CD1c-positive myeloid dendritic cell (primary cell): ENCODE results near the gene LENG9.
"Not testable (repeated sequence)": the region's sequence is repeated elsewhere in the genome, so short reads cannot be mapped to it uniquely, and the experiment has no call there.

Experiments used
- DNase-seq: peaks from one replicate; pipeline ENCODE4 v3.0.0-alpha.2; 2016; ENCODE audit errors: extremely low spot score

LENG9 gene

DNA sequence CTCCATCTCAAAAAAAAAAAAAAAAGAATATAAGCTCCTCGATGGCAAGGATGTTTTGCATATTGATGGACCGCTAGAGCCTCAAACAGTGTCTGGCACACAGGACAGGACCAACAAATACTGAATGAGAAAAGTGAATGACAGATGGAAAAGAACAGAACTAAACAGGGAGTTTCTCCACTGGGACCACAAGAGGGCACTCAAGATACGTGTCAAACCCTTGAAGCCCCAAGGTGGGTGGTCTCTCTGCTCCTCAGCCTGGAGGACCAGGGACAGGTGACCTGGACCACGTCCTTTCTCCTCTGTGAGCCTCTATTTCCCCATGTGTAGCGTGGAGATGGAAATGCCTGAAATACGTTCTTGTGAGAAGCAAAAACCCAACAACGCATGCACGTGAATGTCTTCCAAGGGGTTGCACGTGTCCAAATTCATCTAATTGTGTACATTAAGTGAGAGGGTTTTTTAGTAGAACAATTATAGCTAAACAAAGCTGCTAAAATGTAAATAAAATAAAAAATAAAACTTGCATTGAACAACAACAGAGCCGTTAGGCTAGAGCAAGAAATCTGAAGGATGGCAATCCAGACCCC lies 15.2 kb upstream of the LENG9 start:
- peak; percentile 58 for DNase-seq

GRCh38 chr19:54477650-54478049 lies 14.1 kb upstream of the LENG9 start:
- DNase-seq, result peak; percentile 26

- DNase-seq, result no peak
Observed at GRCh38 chr19:54475706-54476105, 12.1 kb upstream of the LENG9 start.

DNA sequence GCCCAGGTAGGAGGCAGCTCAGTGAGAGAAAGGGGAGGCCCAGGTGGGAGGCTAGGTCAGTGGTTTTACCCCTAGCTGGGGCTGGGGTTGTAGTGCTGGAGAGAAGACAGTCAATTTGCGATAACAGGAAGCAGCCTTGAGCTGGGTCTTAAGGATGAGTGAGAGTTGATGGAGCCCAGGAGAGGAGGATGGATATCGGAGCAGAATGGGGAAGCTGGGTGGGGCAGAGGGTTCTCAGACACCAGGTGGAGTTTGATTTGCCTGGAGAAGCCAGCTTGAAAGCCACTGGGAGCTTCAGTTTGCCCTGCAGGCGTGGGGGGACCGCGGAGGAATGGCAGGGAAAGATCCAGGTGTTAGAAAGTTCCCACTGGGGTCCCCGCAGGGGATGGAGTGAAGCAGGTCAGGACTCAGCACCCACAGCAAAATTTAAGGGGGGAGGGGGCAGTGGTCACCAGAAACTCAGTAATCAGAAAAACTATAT lies 10.4 kb upstream of the LENG9 start:
- DNase-seq, result no peak

- peak; percentile 72 for DNase-seq
Observed at GRCh38 chr19:54473071-54473891, 9.7 kb upstream of the LENG9 start, which contains the start of gene CDC42EP5. TSS of gene CDC42EP5 (minus strand) at chr19:54473296. CDS start at chr19:54465547, 7,749 bp downstream.

DNA sequence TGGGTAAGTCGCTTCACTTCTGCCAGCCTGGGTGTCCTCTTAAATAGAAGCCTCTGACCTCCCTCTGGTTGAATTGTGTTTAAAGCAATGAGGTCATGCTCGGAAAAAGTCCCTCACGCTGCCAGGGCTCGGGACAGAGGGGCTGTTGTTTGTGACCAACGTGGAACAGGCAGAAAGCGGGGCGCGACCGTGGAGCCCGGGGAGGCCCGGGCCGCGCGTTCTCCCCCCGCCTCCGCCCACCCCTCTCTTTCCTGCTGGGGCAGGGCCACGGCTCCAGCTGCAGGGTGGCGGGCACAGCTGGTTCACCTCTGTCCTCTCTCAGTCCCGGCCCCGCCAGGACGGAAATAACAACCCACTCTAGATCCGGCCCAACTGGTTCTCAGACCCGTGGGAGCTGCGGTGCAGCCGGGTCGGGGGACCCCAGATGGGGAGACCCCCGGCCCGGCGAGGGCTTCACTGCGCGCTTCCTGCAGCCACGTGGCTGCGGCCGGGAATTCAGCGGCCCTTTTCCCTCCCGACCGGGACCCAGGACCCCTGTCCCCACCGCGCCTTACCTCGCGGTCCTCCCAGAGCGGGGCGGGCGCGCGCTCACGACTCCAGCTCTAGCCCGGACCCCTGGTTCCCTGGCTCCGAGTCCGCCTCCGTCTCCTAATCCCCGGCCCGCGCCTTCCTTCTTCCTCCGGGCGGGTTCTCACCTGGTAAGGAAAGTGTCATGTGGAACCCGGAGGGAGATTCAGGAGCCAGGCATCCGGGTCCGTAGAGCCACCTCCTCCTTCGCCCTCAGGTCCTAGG lies 7.6 kb upstream of the LENG9 start:
- DNase-seq, result no peak

DNA sequence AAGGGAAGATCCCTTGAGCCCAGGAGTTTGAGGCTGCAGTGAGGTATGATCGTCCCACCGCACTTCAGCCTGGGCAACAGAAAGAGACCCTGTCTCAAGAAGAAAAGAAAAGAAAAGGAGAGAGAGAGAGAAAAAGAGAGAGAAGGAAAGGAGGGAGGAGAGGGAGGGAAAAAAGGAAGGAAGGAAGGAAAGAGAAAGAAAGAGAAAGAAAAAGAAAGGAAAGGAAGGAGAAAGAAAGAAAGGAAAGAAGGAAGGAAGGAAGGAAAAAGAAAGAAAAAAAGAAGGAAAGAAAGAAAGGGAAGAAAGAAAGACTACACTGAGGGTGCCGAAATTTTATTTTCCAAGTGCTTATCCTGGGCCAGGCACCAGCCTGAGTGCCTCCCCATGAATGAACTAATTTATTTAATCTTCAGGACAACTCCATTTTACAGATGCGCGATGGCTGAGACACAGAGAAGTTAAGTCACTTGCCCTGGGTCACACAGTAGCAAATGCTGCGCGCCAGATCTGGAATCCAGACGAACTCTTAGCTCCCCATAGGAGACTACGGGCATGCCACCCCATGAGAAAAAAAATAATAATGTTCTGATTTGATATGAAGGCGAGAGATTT lies 6.8 kb upstream of the LENG9 start:
- DNase-seq, result no peak

DNA sequence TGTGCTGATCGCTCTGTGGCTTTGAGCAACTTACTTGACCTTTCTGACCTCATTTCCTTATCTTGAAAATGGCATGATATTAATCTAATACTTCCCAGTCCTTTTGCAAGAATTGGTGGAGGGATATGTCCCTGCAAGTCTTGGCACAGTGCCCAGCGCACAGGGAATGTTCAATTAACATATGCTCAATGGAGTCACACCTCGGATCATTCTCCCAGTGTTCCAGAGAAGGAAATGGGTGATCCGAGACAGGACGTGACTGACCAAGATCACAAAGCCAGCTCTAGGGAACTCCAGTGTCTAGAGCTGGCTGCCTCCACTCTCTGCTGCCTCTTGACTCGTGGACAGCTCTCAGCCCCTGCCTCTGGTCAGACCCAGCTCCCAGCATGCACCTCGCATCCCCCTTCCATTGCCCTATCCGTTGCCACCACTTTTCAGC lies 5.9 kb upstream of the LENG9 start:
- DNase-seq, result no peak

- not testable (repeated sequence) for DNase-seq
Observed at GRCh38 chr19:54466110-54466480, 2.5 kb upstream of the LENG9 start.

GRCh38 chr19:54465426-54466109 lies 2.0 kb upstream of the LENG9 start:
- no peak for DNase-seq

- DNase-seq, result peak; percentile 91
Observed at GRCh38 chr19:54464630-54465425, 1.2 kb upstream of the LENG9 start.

DNA sequence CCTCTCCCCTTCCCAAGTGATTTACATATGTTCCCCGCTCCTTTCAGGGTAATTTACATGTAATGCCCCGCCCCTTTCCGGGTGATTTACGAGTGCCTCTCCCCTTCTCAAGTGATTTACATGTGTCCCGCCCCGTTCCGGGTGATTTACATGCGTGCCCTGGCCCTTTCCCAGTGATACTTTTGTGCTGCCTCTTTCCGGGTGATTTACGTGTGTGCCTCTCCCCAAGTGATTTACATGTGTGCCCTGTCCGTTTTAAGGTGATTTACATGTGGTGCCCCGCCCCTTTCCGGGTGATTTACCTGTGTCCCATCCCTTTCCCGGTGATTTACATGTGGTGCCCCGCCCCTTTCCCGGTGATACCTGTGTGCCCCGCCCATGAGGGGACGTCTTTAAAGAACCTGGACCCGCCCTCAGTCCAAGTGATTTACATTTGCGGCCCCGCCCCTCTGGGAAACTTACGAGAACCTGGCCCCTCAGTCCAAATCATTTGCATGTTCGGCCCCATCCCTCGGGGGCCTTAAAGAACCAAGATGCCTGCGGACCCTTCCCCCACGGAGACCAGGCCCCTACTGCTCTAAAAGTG lies 559 bp upstream of the LENG9 start:
- DNase-seq, result peak; percentile 93

- peak; percentile 85 for DNase-seq
Observed at GRCh38 chr19:54462655-54463530, 685 bp downstream of the LENG9 start.

DNA sequence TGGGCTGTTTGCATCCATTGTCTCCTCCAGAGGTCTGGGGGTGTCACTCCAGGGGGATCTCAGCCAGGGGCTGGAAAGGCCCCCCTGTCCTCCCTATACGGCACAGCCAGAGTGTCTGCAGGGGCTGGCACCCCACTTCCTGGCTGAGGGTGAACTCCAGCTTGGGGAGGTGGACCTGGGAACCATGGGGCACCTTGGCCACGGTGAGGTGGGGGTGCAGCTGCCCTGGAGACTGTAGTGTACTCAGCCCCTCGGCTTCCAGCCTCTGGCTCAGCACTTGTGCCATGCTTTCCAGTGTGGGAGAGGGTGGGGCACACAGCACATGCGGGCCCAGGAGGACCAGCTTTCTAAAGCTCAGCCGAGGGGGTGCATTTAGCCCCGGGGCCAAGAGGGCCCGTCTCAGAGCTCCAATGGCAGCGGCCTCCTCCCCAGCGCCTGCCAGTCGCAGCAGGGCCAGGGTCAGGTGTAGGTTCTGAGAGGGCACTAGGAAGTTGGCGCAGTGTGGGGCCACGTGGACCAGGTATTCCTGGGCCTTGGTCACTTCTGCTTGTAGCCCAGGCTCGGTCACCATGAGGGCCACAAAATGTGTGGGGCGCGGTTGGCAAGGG lies 1.4 kb downstream of the LENG9 start:
- DNase-seq, result no peak

DNA sequence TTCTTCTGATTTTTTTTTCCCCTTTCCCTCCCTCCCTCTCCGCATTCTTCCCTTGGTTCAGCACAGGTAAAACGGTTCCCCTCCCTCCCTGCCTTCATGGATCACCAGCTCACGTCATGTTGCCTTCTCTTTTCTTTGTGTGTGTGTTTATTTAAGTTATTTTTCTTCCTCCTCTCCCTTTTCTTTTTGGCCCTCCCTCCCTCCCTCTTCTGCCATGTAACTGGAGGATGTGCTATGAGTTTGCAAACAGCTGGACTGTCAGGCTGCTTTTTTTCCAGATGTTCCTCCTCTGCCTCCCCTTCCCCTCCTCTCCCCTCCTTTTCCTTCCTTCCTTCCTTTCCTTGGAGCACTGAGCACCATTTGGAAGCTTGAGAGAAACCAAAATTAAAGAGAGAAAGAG lies 2.0 kb downstream of the LENG9 start:
- no peak for DNase-seq

DNA sequence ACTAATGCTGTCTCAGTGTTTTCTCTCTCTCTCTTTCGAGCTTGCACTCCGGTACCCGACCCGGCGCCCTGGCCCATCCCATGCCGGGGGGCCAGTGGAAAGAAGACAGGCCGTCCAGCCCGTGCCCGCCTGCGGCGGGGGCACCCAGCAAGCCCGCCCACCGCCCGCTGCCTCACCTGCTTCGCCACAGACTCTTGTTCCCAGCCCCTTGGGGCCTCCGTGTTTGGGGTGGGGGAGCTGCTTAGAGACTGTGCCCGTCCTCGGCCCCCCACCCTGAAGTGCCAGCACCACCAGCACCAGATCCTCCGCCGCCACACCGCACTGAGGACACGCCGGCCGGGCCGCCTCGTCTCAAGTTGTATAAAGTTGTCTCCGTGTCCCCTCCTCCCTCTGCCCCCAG lies 2.4 kb downstream of the LENG9 start:
- DNase-seq, result no peak

DNA sequence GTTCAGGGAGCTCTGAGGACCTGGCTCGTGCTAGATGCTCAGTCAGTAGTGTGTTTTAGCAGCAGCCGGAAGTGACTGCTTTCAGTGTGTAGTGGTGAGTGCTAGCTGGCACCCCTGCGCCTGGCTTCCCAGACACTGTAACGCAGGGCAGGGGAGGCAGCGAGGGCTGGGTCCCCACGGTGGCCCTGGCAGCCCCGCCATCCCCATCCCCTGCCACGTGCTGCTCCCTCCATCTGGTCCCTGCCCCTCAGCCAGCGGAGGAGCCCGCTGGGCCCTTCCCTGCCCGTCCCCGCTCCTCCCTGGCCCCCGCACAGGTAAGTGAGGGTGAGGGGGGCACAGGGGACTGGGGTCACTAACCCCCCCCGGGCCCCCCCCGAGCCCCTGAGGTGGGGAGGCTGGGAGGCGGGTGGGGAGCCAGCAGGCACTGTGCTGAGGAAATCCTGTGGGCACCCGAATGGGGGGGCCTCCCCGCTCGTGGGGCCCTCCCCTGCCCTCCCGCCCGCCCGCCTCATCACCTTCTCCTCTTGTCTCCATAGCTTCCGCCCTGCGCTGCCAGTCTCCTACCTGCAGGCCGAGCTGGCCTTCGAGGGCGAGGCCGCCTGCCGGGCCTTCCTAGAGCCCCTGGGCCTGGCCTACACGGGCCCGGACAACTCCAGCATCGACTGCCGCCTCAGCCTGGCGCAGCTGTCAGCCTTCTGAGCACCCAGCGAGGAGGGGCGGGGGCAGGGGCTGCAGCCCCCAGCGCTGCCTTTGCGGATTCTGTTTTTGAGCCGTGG lies 3.2 kb downstream of the LENG9 start:
- no peak for DNase-seq
